PFSK-1 (cell line): ENCODE measurements around the gene NELFB.

ENCODE experiments used
- TAF1 ChIP-seq: IDR thresholded peaks from 2 replicates; pipeline ENCODE4 v1.6.1; 2012; ENCODE audit warnings: low read length, control low read depth, borderline replicate concordance; ENCODE audit not compliant: insufficient read depth
- TF ChIP-seq, protein P1 (sequence below), 2 experiments: IDR thresholded peaks; 2 replicates each; pipeline versions ENCODE4 v1.6.1 to v1.8.0; 2011 to 2012; ENCODE audit warnings: low read depth in 2 of 2, low read length in 2 of 2, control low read depth in 1 of 2, inconsistent platforms in 1 of 2, mild to moderate bottlenecking in 1 of 2, moderate library complexity in 1 of 2; ENCODE audit not compliant: insufficient read depth in 1 of 2

DNA sequence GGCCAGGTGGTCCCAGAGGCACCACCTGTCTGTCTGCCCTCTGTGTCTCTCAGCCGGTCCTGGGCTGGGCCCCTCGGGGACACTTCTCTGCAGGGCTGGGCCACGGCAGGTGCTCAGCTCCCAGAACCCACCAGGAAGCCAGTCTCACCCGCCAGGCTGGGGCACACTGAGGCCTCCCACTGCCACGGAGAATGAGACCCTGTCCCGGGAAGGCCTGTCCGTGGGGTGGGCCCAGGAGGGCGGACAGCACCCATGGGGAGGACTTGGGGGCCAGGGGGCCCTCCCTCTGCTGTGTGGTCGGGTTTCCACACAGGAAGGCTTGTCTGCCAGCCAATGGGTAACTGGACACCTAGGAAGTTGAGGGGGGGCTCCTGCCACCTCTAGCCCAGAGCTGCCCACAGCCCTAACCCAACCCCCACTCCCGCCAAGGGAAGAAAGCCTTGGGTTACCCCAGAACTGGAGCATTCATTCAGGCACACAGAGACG lies 18.1 kb upstream of the NELFB start:
- no peak for TF ChIP-seq TAF1
- TF ChIP-seq, protein P1, sequence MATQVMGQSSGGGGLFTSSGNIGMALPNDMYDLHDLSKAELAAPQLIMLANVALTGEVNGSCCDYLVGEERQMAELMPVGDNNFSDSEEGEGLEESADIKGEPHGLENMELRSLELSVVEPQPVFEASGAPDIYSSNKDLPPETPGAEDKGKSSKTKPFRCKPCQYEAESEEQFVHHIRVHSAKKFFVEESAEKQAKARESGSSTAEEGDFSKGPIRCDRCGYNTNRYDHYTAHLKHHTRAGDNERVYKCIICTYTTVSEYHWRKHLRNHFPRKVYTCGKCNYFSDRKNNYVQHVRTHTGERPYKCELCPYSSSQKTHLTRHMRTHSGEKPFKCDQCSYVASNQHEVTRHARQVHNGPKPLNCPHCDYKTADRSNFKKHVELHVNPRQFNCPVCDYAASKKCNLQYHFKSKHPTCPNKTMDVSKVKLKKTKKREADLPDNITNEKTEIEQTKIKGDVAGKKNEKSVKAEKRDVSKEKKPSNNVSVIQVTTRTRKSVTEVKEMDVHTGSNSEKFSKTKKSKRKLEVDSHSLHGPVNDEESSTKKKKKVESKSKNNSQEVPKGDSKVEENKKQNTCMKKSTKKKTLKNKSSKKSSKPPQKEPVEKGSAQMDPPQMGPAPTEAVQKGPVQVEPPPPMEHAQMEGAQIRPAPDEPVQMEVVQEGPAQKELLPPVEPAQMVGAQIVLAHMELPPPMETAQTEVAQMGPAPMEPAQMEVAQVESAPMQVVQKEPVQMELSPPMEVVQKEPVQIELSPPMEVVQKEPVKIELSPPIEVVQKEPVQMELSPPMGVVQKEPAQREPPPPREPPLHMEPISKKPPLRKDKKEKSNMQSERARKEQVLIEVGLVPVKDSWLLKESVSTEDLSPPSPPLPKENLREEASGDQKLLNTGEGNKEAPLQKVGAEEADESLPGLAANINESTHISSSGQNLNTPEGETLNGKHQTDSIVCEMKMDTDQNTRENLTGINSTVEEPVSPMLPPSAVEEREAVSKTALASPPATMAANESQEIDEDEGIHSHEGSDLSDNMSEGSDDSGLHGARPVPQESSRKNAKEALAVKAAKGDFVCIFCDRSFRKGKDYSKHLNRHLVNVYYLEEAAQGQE (IDR thresholded peaks at IDR 0.05; ENCODE audit: insufficient read depth in 1 of 2, low read depth in 2 of 2, low read length in 2 of 2), result no peak
